Measurements from ENCODE around the gene NAA30.
"Not testable (repeated sequence)": the region's sequence is repeated elsewhere in the genome, so short reads cannot be mapped to it uniquely, and the experiment has no call there.

NAA30 gene

DNA sequence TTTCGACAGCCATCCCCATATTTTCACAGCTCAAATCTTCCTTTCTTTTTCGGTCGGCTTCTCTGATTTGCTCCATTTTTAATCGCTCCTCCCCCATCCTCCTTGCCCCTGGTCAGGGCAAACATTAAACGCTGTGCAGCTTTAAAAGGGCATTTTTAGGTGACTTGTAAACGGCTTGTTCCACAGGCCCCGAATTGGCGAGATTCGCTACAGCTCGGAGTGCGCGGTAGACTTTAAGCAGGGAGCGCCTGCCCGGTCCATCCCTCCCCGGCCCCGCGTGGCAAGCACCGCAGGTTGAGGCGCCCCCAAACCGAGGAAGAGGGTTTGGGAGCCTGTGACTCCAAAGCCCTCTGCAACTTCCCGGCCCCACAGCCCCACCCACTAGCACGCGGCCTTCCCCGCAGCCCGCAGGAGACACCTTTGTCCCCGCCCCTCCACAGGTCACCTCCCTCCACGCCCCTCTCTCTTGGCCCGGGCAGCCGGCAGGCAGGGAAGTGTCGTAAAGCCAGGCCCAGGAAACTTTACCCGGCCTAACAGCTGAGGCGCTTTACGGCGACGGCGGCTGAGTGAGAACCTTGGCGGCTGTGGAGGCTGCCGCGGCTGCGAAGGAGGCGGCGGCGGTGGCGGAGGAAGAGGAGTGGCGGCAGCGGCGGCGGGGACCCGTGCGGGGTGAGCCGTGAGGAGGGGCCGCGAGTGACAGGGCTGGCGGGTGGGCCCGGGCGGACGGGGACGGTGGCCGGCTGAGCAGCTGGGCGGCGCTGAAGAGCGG is at the start of gene NAA30:
NAA30 (plus strand) TSS at position 550 of the 769 bp plus-strand sequence. CDS start 372 bp downstream, outside the sequence.
- Histone ChIP-seq H3K27ac (ENCODE audit: low read length) (peak within 1 kb of the TSS; percentile 42), H3K9ac (ENCODE audit: low read length in 2 of 2) (peak within 1 kb of the TSS; percentile 73 to 75), H3K9me3 (ENCODE audit: control insufficient read depth in 2 of 2, low read length in 2 of 2) (no peaks in the 10 kb centered on the region), H3K36me3 (ENCODE audit: control insufficient read depth in 2 of 2, insufficient read depth in 2 of 2, low read length in 2 of 2) (no peaks in the 10 kb centered on the region), H3K4me3 (ENCODE audit: low read length in 2 of 2) (peak within 1 kb of the TSS; percentile 82 to 94), H3K27me3 (ENCODE audit: control insufficient read depth in 1 of 2, insufficient read depth in 2 of 2, low read length in 2 of 2) (no peaks in the 10 kb centered on the region), H3K4me1 (ENCODE audit: control insufficient read depth, insufficient read depth, low read length) (no peaks in the 10 kb centered on the region)

DNA sequence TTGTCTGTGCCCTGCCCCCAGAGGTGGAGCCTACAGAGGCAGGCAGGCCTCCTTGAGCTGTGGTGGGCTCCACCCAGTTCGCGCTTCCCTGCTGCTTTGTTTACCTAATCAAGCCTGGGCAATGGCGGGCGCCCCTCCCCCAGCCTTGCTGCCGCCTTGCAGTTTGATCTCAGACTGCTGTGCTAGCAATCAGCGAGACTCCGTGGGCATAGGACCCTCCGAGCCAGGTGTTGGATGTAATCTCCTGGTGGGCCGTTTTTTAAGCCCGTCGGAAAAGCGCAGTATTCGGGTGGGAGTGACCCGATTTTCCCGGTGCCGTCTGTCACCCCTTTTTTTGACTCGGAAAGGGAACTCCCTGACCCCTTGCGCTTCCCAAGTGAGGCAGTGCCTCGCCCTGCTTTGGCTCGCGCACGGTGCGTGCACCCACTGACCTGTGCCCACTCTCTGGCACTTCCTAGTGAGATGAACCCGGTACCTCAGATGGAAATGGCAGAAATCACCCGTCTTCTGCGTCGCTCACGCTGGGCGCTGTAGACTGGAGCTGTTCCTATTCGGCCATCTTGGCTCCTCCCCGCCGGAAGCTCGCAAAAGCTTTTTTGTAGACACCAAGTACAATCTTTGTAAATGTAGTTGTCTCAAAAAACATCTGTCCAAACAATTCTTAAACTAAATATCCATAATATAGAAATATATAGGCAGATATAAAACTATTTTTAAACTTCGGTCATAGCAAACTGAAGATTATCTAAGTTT is 46.7 kb upstream of the NAA30 start:
- H3K4me3 ChIP-seq (ENCODE audit: low read length in 2 of 2); H3K27ac ChIP-seq (ENCODE audit: low read length): not testable (repeated sequence)

GRCh38 chr14:57345106-57345505 is 45.3 kb upstream of the NAA30 start:
- Histone ChIP-seq H3K27me3 (ENCODE audit: control insufficient read depth in 1 of 2, insufficient read depth in 2 of 2, low read length in 2 of 2) (no peaks in the 10 kb centered on the region), H3K9me3 (ENCODE audit: control insufficient read depth in 2 of 2, low read length in 2 of 2) (no peaks in the 10 kb centered on the region), H3K36me3 (ENCODE audit: control insufficient read depth in 2 of 2, insufficient read depth in 2 of 2, low read length in 2 of 2) (no peaks in the 10 kb centered on the region), H3K27ac (ENCODE audit: low read length) (no peak overlapping the region), H3K9ac (ENCODE audit: low read length in 2 of 2) (no peak overlapping the region), H3K4me1 (ENCODE audit: control insufficient read depth, insufficient read depth, low read length) (no peaks in the 10 kb centered on the region), H3K4me3 (ENCODE audit: low read length in 2 of 2) (no peak overlapping the region)

More for the DNA sequence above, 46.7 kb upstream of the NAA30 start:
- not testable (repeated sequence) for H3K27me3 ChIP-seq (ENCODE audit: control insufficient read depth in 1 of 2, insufficient read depth in 2 of 2, low read length in 2 of 2); H3K36me3 ChIP-seq (ENCODE audit: control insufficient read depth in 2 of 2, insufficient read depth in 2 of 2, low read length in 2 of 2); H3K9ac ChIP-seq (ENCODE audit: low read length in 2 of 2); H3K9me3 ChIP-seq (ENCODE audit: control insufficient read depth in 2 of 2, low read length in 2 of 2); H3K4me1 ChIP-seq (ENCODE audit: control insufficient read depth, insufficient read depth, low read length)

DNA sequence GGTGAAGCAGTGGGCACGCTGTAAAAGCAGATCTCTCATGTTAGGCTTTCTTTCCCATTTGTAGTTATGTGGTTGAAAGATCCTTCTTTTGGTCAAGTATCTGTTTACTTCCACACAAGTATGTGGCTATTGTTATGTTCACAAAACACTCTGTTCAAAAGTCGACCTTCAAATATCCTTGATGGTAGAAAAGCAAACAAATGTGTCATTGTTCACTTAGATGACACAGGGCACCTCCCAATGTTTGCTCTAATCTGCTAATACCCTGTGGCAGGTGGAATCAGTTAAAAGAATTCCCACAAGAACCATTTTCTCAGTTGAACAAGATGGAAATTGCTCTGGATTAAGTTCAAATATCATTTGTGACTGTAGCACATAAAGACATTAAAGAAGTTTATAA is 43.6 kb upstream of the NAA30 start:
- Histone ChIP-seq H3K36me3 (ENCODE audit: control insufficient read depth in 2 of 2, insufficient read depth in 2 of 2, low read length in 2 of 2) (no peaks in the 10 kb centered on the region), H3K4me3 (ENCODE audit: low read length in 2 of 2) (no peak overlapping the region), H3K4me1 (ENCODE audit: control insufficient read depth, insufficient read depth, low read length) (no peaks in the 10 kb centered on the region), H3K9me3 (ENCODE audit: control insufficient read depth in 2 of 2, low read length in 2 of 2) (no peaks in the 10 kb centered on the region), H3K27ac (ENCODE audit: low read length) (no peak overlapping the region), H3K27me3 (ENCODE audit: control insufficient read depth in 1 of 2, insufficient read depth in 2 of 2, low read length in 2 of 2) (no peaks in the 10 kb centered on the region), H3K9ac (ENCODE audit: low read length in 2 of 2) (no peak overlapping the region)

DNA sequence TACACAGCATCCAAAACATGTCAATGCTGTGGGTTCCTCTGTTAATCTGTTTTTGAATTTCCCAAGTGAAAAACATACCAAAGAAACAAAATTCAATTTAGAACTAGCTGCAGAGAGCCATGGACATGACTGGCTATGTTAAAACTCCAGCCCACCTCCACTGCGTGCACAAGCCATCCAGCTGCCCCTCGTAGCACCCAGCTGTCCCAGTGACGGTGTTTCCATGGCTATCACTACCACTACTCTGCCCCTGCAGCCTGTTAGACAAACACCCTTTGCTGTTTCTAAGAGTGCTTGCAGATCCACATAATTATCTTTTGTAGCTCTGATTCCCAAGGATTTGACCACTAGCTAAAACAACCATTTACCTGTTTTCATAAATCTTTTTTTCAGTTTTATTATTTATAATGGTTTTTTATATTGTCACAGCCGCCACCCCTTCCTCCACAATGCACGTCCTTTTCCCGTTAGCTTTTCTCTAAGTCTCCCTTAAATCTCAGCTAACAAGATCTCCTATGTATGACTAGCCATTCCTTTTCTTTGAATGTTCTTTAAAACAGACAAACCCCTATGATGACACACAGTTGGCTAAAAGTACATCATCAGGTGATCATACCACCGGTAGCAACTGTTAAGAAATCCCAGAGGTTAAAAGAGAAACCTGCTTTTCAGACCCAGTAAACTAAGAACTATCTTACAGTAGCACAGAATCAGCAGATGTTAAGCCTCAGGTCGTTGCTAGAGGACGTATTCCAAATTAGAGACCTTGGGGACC is 37.8 kb upstream of the NAA30 start:
- no peak overlapping the region for H3K9ac ChIP-seq (ENCODE audit: low read length in 2 of 2)
- H3K4me3 ChIP-seq (ENCODE audit: low read length in 2 of 2) = no peak overlapping the region
- no peaks in the 10 kb centered on the region for H3K9me3 ChIP-seq (ENCODE audit: control insufficient read depth in 2 of 2, low read length in 2 of 2)

DNA sequence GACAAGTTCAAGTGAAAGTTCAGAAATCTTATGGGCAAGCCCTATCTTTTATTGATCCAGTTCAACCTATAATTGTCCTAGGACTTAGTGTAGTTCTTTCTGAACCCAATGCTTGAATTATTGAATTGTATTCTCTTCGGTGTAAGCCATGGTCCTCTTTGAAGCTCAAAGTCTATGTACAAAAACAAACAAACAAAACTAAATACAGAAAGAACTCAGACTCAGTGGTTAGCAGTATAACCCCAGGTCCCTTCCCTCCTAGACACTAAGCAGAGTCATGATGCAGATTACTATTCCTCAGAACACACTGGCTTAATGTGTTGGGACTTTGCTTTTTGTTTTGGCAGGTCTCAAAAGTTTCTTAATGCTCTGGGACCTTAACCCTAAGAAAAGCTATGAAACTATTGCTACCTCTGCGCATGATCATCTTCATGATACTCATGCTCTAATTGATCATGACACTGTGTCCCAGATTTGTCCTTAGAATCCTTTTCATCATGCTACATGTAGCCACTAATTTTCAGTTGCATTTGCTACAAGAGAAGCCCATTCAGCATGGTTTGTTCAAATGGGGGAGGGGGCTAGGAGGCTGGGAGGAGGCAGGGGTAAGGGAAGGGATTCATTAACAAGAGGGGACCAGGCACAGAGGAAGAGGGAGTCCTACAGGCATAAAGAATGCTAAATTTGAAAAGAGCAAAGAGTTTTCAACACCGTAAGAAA is 35.1 kb upstream of the NAA30 start:
- no peaks in the 10 kb centered on the region for H3K36me3 ChIP-seq (ENCODE audit: control insufficient read depth in 2 of 2, insufficient read depth in 2 of 2, low read length in 2 of 2)
- no peaks in the 10 kb centered on the region for H3K9me3 ChIP-seq (ENCODE audit: control insufficient read depth in 2 of 2, low read length in 2 of 2)
- no peaks in the 10 kb centered on the region for H3K4me1 ChIP-seq (ENCODE audit: control insufficient read depth, insufficient read depth, low read length)
- no peaks in the 10 kb centered on the region for H3K27me3 ChIP-seq (ENCODE audit: control insufficient read depth in 1 of 2, insufficient read depth in 2 of 2, low read length in 2 of 2)
- no peak overlapping the region for H3K27ac ChIP-seq (ENCODE audit: low read length)
- no peak overlapping the region for H3K9ac ChIP-seq (ENCODE audit: low read length in 2 of 2)
- no peak overlapping the region for H3K4me3 ChIP-seq (ENCODE audit: low read length in 2 of 2)

More for the DNA sequence above, 37.8 kb upstream of the NAA30 start:
- Histone ChIP-seq H3K27me3 (ENCODE audit: control insufficient read depth in 1 of 2, insufficient read depth in 2 of 2, low read length in 2 of 2) (no peaks in the 10 kb centered on the region), H3K36me3 (ENCODE audit: control insufficient read depth in 2 of 2, insufficient read depth in 2 of 2, low read length in 2 of 2) (no peaks in the 10 kb centered on the region), H3K27ac (ENCODE audit: low read length) (no peak overlapping the region), H3K4me1 (ENCODE audit: control insufficient read depth, insufficient read depth, low read length) (no peaks in the 10 kb centered on the region)

GRCh38 chr14:57362361-57362760 is 28.0 kb upstream of the NAA30 start:
- H3K9me3 ChIP-seq (ENCODE audit: control insufficient read depth in 2 of 2, low read length in 2 of 2) = no peaks in the 10 kb centered on the region
- H3K36me3 ChIP-seq (ENCODE audit: control insufficient read depth in 2 of 2, insufficient read depth in 2 of 2, low read length in 2 of 2) = no peaks in the 10 kb centered on the region
- no peak overlapping the region for H3K4me3 ChIP-seq (ENCODE audit: low read length in 2 of 2)
- H3K27me3 ChIP-seq (ENCODE audit: control insufficient read depth in 1 of 2, insufficient read depth in 2 of 2, low read length in 2 of 2) = no peaks in the 10 kb centered on the region
- H3K4me1 ChIP-seq (ENCODE audit: control insufficient read depth, insufficient read depth, low read length) = no peaks in the 10 kb centered on the region
- no peak overlapping the region for H3K9ac ChIP-seq (ENCODE audit: low read length in 2 of 2)
- no peak overlapping the region for H3K27ac ChIP-seq (ENCODE audit: low read length)

- Histone ChIP-seq H3K4me1 (ENCODE audit: control insufficient read depth, insufficient read depth, low read length) (no peaks in the 10 kb centered on the region), H3K27me3 (ENCODE audit: control insufficient read depth in 1 of 2, insufficient read depth in 2 of 2, low read length in 2 of 2) (no peaks in the 10 kb centered on the region), H3K9ac (ENCODE audit: low read length in 2 of 2) (no peak overlapping the region), H3K36me3 (ENCODE audit: control insufficient read depth in 2 of 2, insufficient read depth in 2 of 2, low read length in 2 of 2) (no peaks in the 10 kb centered on the region), H3K9me3 (ENCODE audit: control insufficient read depth in 2 of 2, low read length in 2 of 2) (no peaks in the 10 kb centered on the region), H3K27ac (ENCODE audit: low read length) (no peak overlapping the region), H3K4me3 (ENCODE audit: low read length in 2 of 2) (no peak overlapping the region)
These were observed 25.5 kb upstream of the NAA30 start for GRCh38 chr14:57364659-57365450.

- H3K9ac ChIP-seq (ENCODE audit: low read length in 2 of 2); H3K4me1 ChIP-seq (ENCODE audit: control insufficient read depth, insufficient read depth, low read length); H3K27me3 ChIP-seq (ENCODE audit: control insufficient read depth in 1 of 2, insufficient read depth in 2 of 2, low read length in 2 of 2); H3K36me3 ChIP-seq (ENCODE audit: control insufficient read depth in 2 of 2, insufficient read depth in 2 of 2, low read length in 2 of 2); H3K9me3 ChIP-seq (ENCODE audit: control insufficient read depth in 2 of 2, low read length in 2 of 2); H3K27ac ChIP-seq (ENCODE audit: low read length); H3K4me3 ChIP-seq (ENCODE audit: low read length in 2 of 2): not testable (repeated sequence)
These were observed 20.2 kb upstream of the NAA30 start for GRCh38 chr14:57370187-57370586.

- Histone ChIP-seq H3K27ac (ENCODE audit: low read length) (no peak overlapping the region), H3K9me3 (ENCODE audit: control insufficient read depth in 2 of 2, low read length in 2 of 2) (no peaks in the 10 kb centered on the region), H3K27me3 (ENCODE audit: control insufficient read depth in 1 of 2, insufficient read depth in 2 of 2, low read length in 2 of 2) (no peaks in the 10 kb centered on the region), H3K9ac (ENCODE audit: low read length in 2 of 2) (no peak overlapping the region), H3K4me1 (ENCODE audit: control insufficient read depth, insufficient read depth, low read length) (no peaks in the 10 kb centered on the region), H3K36me3 (ENCODE audit: control insufficient read depth in 2 of 2, insufficient read depth in 2 of 2, low read length in 2 of 2) (no peaks in the 10 kb centered on the region), H3K4me3 (ENCODE audit: low read length in 2 of 2) (no peak overlapping the region)
These were observed 19.4 kb upstream of the NAA30 start for GRCh38 chr14:57371013-57371412.
